Tibial nerve (tissue), 4 donors: Measurements from ENCODE around the gene TMEM255B.

Source experiments
- CTCF ChIP-seq, 5 experiments: fragments of 200-600 bp in 3 of 5; fragments of 450-650 bp in 2 of 5; sonication (generic) in 3 of 5; IDR thresholded peaks; one replicate each; pipeline ENCODE4 v1.5.1; 2016 to 2019; ENCODE audit warnings: antibody characterized with exemption in 5 of 5, mild to moderate bottlenecking in 3 of 5, moderate library complexity in 2 of 5
- EP300 ChIP-seq, 2 donors: sonication (generic); formaldehyde crosslinking; IDR thresholded peaks; one replicate each; pipeline ENCODE4 v1.6.1; 2017; ENCODE audit warnings: antibody characterized with exemption in 2 of 2, mild to moderate bottlenecking in 1 of 2
- POLR2A ChIP-seq, 2 donors: fragments of 450-650 bp; IDR thresholded peaks; one replicate each; pipeline ENCODE4 v1.6.1; 2017; ENCODE audit warnings: antibody characterized with exemption in 2 of 2, mild to moderate bottlenecking in 2 of 2, moderate library complexity in 2 of 2

GRCh38 chr13:113781571-113781970, 22.5 kb downstream of the TMEM255B start:
- no peak for TF ChIP-seq POLR2A (IDR thresholded peaks at IDR 0.05)
- TF ChIP-seq CTCF (IDR thresholded peaks at IDR 0.05), result no peak
- TF ChIP-seq EP300 (IDR thresholded peaks at IDR 0.05), result no peak
